ENCODE results near the gene KCNIP4. TPM values are rescaled to one million over a fixed set of nuclear protein-coding genes. Genes with fewer than 3 reads are reported as not detected.
A peak's percentile ranks its signal among the peaks of the same experiment; 100 is the strongest.
"Not testable (repeated sequence)": the region's sequence is repeated elsewhere in the genome, so short reads cannot be mapped to it uniquely, and the experiment has no call there.

The KCNIP4 gene
- polyA plus RNA-seq (2013, experiment 1 of 2), result 0.20 TPM
- not detected for polyA plus RNA-seq (2013, experiment 2 of 2)

- H3K27ac ChIP-seq (ENCODE audit: low read depth, low read length), result no peak within 1 kb of the TSS
- peaks cover 57% of the 10 kb centered on the region for H3K27me3 ChIP-seq (ENCODE audit: insufficient read depth, low read length)
- peaks cover 4% of the 10 kb centered on the region for H3K4me1 ChIP-seq (ENCODE audit: insufficient read depth, low read length)
- peak within 1 kb of the TSS; percentile 58 for H3K9ac ChIP-seq (ENCODE audit: low read depth, low read length)
- no peaks in the 10 kb centered on the region for H3K9me3 ChIP-seq (ENCODE audit: insufficient read depth, low read depth, low read length)
- WGBS, result under 1% methylated on average over 81 of the region's 81 CpGs
- H3K4me3 ChIP-seq (ENCODE audit: low read length), result peak within 1 kb of the TSS; percentile 71
- H3K36me3 ChIP-seq (ENCODE audit: insufficient read depth, low read length), result no peaks in the 10 kb centered on the region
These were observed at the start of gene KCNIP4 for GRCh38 chr4:21948347-21949072. TSS of gene KCNIP4 (minus strand) at chr4:21948772.

GRCh38 chr4:21996618-21997017 lies 48.0 kb upstream of the KCNIP4 start:
- WGBS, result 92% methylated on average over 9 of the region's 9 CpGs

GRCh38 chr4:21992330-21992729 lies 43.8 kb upstream of the KCNIP4 start:
- WGBS, result 100% methylated on average over 1 of the region's 1 CpG

More at GRCh38 chr4:21996618-21997017, 48.0 kb upstream of the KCNIP4 start:
- not testable (repeated sequence) for H3K27me3 ChIP-seq (ENCODE audit: insufficient read depth, low read length); H3K27ac ChIP-seq (ENCODE audit: low read depth, low read length); H3K4me1 ChIP-seq (ENCODE audit: insufficient read depth, low read length); H3K4me3 ChIP-seq (ENCODE audit: low read length); H3K9me3 ChIP-seq (ENCODE audit: insufficient read depth, low read depth, low read length); H3K36me3 ChIP-seq (ENCODE audit: insufficient read depth, low read length); H3K9ac ChIP-seq (ENCODE audit: low read depth, low read length)

DNA sequence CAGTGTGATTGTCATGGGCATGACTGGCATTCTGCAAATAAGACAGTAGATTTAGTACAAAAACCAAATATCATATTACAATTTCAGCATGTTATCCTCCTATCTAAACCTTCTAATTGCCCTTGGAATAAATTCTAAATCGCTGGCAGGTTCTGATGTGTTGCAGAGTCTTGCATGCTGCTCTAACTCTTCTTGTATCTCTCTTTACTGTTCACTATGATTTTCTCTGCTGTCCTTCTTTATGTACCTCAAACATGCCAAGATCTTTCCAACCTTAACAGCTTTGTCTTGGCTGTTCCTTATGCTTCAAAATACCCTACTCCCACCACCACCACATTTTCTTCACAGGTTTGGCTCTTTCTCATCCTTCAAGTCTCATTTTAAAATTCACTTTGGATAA lies 43.0 kb upstream of the KCNIP4 start:
- H3K27me3 ChIP-seq (ENCODE audit: insufficient read depth, low read length), result no peaks in the 10 kb centered on the region
- no peaks in the 10 kb centered on the region for H3K36me3 ChIP-seq (ENCODE audit: insufficient read depth, low read length)
- no peak overlapping the region for H3K9ac ChIP-seq (ENCODE audit: low read depth, low read length)
- H3K27ac ChIP-seq (ENCODE audit: low read depth, low read length), result no peak overlapping the region
- H3K4me1 ChIP-seq (ENCODE audit: insufficient read depth, low read length), result no peaks in the 10 kb centered on the region
- no peak overlapping the region for H3K4me3 ChIP-seq (ENCODE audit: low read length)
- no peaks in the 10 kb centered on the region for H3K9me3 ChIP-seq (ENCODE audit: insufficient read depth, low read depth, low read length)
- WGBS, result 96% methylated on average over 1 of the region's 1 CpG

More at GRCh38 chr4:21992330-21992729, 43.8 kb upstream of the KCNIP4 start:
- H3K4me1 ChIP-seq (ENCODE audit: insufficient read depth, low read length), result no peaks in the 10 kb centered on the region
- H3K36me3 ChIP-seq (ENCODE audit: insufficient read depth, low read length), result no peaks in the 10 kb centered on the region
- no peak overlapping the region for H3K9ac ChIP-seq (ENCODE audit: low read depth, low read length)
- no peak overlapping the region for H3K27ac ChIP-seq (ENCODE audit: low read depth, low read length)
- no peaks in the 10 kb centered on the region for H3K27me3 ChIP-seq (ENCODE audit: insufficient read depth, low read length)
- H3K9me3 ChIP-seq (ENCODE audit: insufficient read depth, low read depth, low read length), result no peaks in the 10 kb centered on the region
- no peak overlapping the region for H3K4me3 ChIP-seq (ENCODE audit: low read length)

DNA sequence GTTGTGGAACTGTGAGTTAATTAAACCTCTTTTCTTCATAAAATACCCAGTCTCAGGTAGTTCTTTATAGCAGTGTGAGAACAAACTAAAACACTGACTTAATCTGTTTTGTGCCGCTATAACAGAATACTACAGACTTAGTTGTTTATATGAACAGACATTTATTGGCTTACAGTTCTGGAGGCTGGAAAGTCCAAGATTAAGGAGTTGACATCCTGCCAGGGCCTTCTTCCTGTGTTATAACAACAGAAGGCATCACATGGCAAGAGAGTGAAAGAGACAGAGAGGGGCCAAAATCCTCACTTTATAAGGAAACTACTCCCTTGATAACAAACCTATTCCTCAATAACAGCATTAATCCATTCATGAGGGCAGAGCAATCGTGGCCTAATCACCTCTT lies 42.5 kb upstream of the KCNIP4 start:
- 89% methylated on average over 2 of the region's 2 CpGs for WGBS
- H3K4me3 ChIP-seq (ENCODE audit: low read length), result no peak overlapping the region
- no peaks in the 10 kb centered on the region for H3K27me3 ChIP-seq (ENCODE audit: insufficient read depth, low read length)

GRCh38 chr4:21989351-21989750 lies 40.8 kb upstream of the KCNIP4 start:
- no peak overlapping the region for H3K9ac ChIP-seq (ENCODE audit: low read depth, low read length)
- no peaks in the 10 kb centered on the region for H3K36me3 ChIP-seq (ENCODE audit: insufficient read depth, low read length)
- H3K27ac ChIP-seq (ENCODE audit: low read depth, low read length), result no peak overlapping the region
- H3K9me3 ChIP-seq (ENCODE audit: insufficient read depth, low read depth, low read length), result no peaks in the 10 kb centered on the region
- no peaks in the 10 kb centered on the region for H3K4me1 ChIP-seq (ENCODE audit: insufficient read depth, low read length)
- no peaks in the 10 kb centered on the region for H3K27me3 ChIP-seq (ENCODE audit: insufficient read depth, low read length)
- WGBS, result no CpG with 5 or more reads among the region's 1 CpG
- no peak overlapping the region for H3K4me3 ChIP-seq (ENCODE audit: low read length)

More for the DNA sequence above, 42.5 kb upstream of the KCNIP4 start:
- no peak overlapping the region for H3K9ac ChIP-seq (ENCODE audit: low read depth, low read length)
- H3K4me1 ChIP-seq (ENCODE audit: insufficient read depth, low read length), result no peaks in the 10 kb centered on the region
- H3K9me3 ChIP-seq (ENCODE audit: insufficient read depth, low read depth, low read length), result no peaks in the 10 kb centered on the region
- no peaks in the 10 kb centered on the region for H3K36me3 ChIP-seq (ENCODE audit: insufficient read depth, low read length)
- no peak overlapping the region for H3K27ac ChIP-seq (ENCODE audit: low read depth, low read length)

DNA sequence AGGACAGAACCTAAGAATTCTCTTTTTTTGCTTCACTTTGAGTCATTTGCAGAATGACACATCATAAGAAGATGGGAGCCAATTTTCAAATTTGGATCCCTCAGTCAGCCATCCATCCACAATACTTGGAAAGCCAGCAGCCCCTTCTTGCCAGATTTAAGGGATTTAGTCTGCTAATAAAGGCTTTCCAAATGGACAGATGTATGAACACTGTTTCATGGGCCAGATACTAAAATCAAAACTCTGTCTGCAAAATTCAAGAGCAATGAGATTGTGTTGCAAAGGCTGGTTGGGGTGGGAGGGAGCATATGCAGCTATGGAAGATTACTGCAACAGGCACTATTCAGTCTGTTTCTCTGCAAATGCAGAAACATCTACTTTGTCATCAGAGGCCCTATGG lies 37.7 kb upstream of the KCNIP4 start:
- no peak overlapping the region for H3K27ac ChIP-seq (ENCODE audit: low read depth, low read length)
- H3K27me3 ChIP-seq (ENCODE audit: insufficient read depth, low read length), result no peaks in the 10 kb centered on the region
- no peaks in the 10 kb centered on the region for H3K9me3 ChIP-seq (ENCODE audit: insufficient read depth, low read depth, low read length)
- H3K4me3 ChIP-seq (ENCODE audit: low read length), result no peak overlapping the region
- no peaks in the 10 kb centered on the region for H3K36me3 ChIP-seq (ENCODE audit: insufficient read depth, low read length)
- H3K9ac ChIP-seq (ENCODE audit: low read depth, low read length), result no peak overlapping the region
- H3K4me1 ChIP-seq (ENCODE audit: insufficient read depth, low read length), result no peaks in the 10 kb centered on the region

GRCh38 chr4:21982087-21982486 lies 33.5 kb upstream of the KCNIP4 start:
- H3K4me3 ChIP-seq (ENCODE audit: low read length), result no peak overlapping the region
- no peak overlapping the region for H3K27ac ChIP-seq (ENCODE audit: low read depth, low read length)
- H3K9ac ChIP-seq (ENCODE audit: low read depth, low read length), result no peak overlapping the region
- H3K36me3 ChIP-seq (ENCODE audit: insufficient read depth, low read length), result no peaks in the 10 kb centered on the region
- 81% methylated on average over 1 of the region's 1 CpG for WGBS
- H3K27me3 ChIP-seq (ENCODE audit: insufficient read depth, low read length), result no peaks in the 10 kb centered on the region
- no peaks in the 10 kb centered on the region for H3K9me3 ChIP-seq (ENCODE audit: insufficient read depth, low read depth, low read length)
- H3K4me1 ChIP-seq (ENCODE audit: insufficient read depth, low read length), result no peaks in the 10 kb centered on the region

- Histone ChIP-seq H3K36me3 (ENCODE audit: insufficient read depth, low read length) (no peaks in the 10 kb centered on the region), H3K27ac (ENCODE audit: low read depth, low read length) (no peak overlapping the region), H3K27me3 (ENCODE audit: insufficient read depth, low read length) (no peaks in the 10 kb centered on the region), H3K9ac (ENCODE audit: low read depth, low read length) (no peak overlapping the region), H3K4me1 (ENCODE audit: insufficient read depth, low read length) (peaks cover 3% of the 10 kb centered on the region), H3K4me3 (ENCODE audit: low read length) (no peak overlapping the region), H3K9me3 (ENCODE audit: insufficient read depth, low read depth, low read length) (peaks cover 3% of the 10 kb centered on the region; the same call in 1 of the 2 replicates)
- no CpG with 5 or more reads among the region's 1 CpG for WGBS
These were observed 30.6 kb upstream of the KCNIP4 start for GRCh38 chr4:21979196-21979595.

- Histone ChIP-seq H3K27me3 (ENCODE audit: insufficient read depth, low read length) (no peaks in the 10 kb centered on the region), H3K9ac (ENCODE audit: low read depth, low read length) (no peak overlapping the region), H3K4me3 (ENCODE audit: low read length) (no peak overlapping the region), H3K4me1 (ENCODE audit: insufficient read depth, low read length) (peaks cover 6% of the 10 kb centered on the region), H3K9me3 (ENCODE audit: insufficient read depth, low read depth, low read length) (peaks cover 3% of the 10 kb centered on the region; the same call in 1 of the 2 replicates), H3K27ac (ENCODE audit: low read depth, low read length) (no peak overlapping the region), H3K36me3 (ENCODE audit: insufficient read depth, low read length) (no peaks in the 10 kb centered on the region)
- 80% methylated on average over 1 of the region's 1 CpG for WGBS
These were observed 27.6 kb upstream of the KCNIP4 start for GRCh38 chr4:21976166-21976565.

GRCh38 chr4:21973850-21974249 lies 25.3 kb upstream of the KCNIP4 start:
- 67% methylated on average over 2 of the region's 3 CpGs for WGBS
- Histone ChIP-seq H3K27me3 (ENCODE audit: insufficient read depth, low read length) (no peaks in the 10 kb centered on the region), H3K4me3 (ENCODE audit: low read length) (no peak overlapping the region), H3K27ac (ENCODE audit: low read depth, low read length) (no peak overlapping the region), H3K9me3 (ENCODE audit: insufficient read depth, low read depth, low read length) (peaks cover 3% of the 10 kb centered on the region; the same call in 1 of the 2 replicates), H3K4me1 (ENCODE audit: insufficient read depth, low read length) (peaks cover 6% of the 10 kb centered on the region), H3K9ac (ENCODE audit: low read depth, low read length) (no peak overlapping the region), H3K36me3 (ENCODE audit: insufficient read depth, low read length) (no peaks in the 10 kb centered on the region)

Measured in HUES64 (cell line).